GM06990 (cell line): ENCODE results near the gene ST6GALNAC5.

Source experiments
- DNase-seq: peaks from one replicate; pipeline ENCODE4 v3.0.0-alpha.2; 2011; ENCODE audit not compliant: insufficient read length; ENCODE audit errors: extremely low read depth
- H3K27me3 ChIP-seq: replicated peaks from 2 replicates; pipeline ENCODE4 v1.6.0; 2011; ENCODE audit warnings: low read length; ENCODE audit not compliant: control insufficient read depth, insufficient read depth
- H3K36me3 ChIP-seq: 2 replicates; pipeline ENCODE4 v1.5.1; 2011; ENCODE audit warnings: low read length; ENCODE audit not compliant: control insufficient read depth, insufficient read depth
- H3K4me3 ChIP-seq: replicated peaks from 2 replicates; pipeline ENCODE4 v1.5.1; 2011; ENCODE audit warnings: low read depth, mild to moderate bottlenecking, control low read depth, low read length
- CTCF ChIP-seq: IDR thresholded peaks from 2 replicates; pipeline ENCODE4 v1.5.1; 2011; ENCODE audit warnings: low read length, control low read depth, mild to moderate bottlenecking, inconsistent platforms; ENCODE audit not compliant: insufficient read depth, poor library complexity, severe bottlenecking

Gene ST6GALNAC5

GRCh38 chr1:76841460-76841859, 25.8 kb upstream of the ST6GALNAC5 start:
- Histone ChIP-seq H3K4me3 (no peak overlapping the region), H3K27me3 (no peaks in the 10 kb centered on the region), H3K36me3 (no peaks in the 10 kb centered on the region)
- TF ChIP-seq CTCF: no peak
- DNase-seq: no peak

GRCh38 chr1:76843821-76844464, 23.3 kb upstream of the ST6GALNAC5 start:
- no peaks in the 10 kb centered on the region for H3K36me3 ChIP-seq
- no peak for DNase-seq
- no peak for TF ChIP-seq CTCF
- no peaks in the 10 kb centered on the region for H3K27me3 ChIP-seq
- no peak overlapping the region for H3K4me3 ChIP-seq

GRCh38 chr1:76854255-76854654, 13.0 kb upstream of the ST6GALNAC5 start:
- Histone ChIP-seq H3K27me3 (no peaks in the 10 kb centered on the region), H3K4me3 (no peak overlapping the region), H3K36me3 (no peaks in the 10 kb centered on the region)
- no peak for TF ChIP-seq CTCF
- DNase-seq: no peak

GRCh38 chr1:76856104-76856503, 11.2 kb upstream of the ST6GALNAC5 start:
- H3K4me3 ChIP-seq: no peak overlapping the region
- TF ChIP-seq CTCF: no peak
- no peaks in the 10 kb centered on the region for H3K27me3 ChIP-seq
- no peaks in the 10 kb centered on the region for H3K36me3 ChIP-seq
- DNase-seq: no peak

- no peak for DNase-seq
- no peak overlapping the region for H3K4me3 ChIP-seq
- H3K36me3 ChIP-seq: no peaks in the 10 kb centered on the region
- no peak for TF ChIP-seq CTCF
- H3K27me3 ChIP-seq: no peaks in the 10 kb centered on the region
Observed at GRCh38 chr1:76857138-76857537, 10.1 kb upstream of the ST6GALNAC5 start.

- H3K36me3 ChIP-seq: no peaks in the 10 kb centered on the region
- H3K27me3 ChIP-seq: no peaks in the 10 kb centered on the region
- no peak for DNase-seq
- no peak for TF ChIP-seq CTCF
- H3K4me3 ChIP-seq: no peak overlapping the region
Observed at GRCh38 chr1:76857973-76858372, 9.3 kb upstream of the ST6GALNAC5 start.
